T1000 (cell line): ENCODE results near the gene CXCR5.

Source experiments
- DNase-seq: peaks from one replicate; lab custom pipeline; 2025; ENCODE audit warnings: mixed read lengths; lab: John Stamatoyannopoulos, UW

CXCR5 gene

GRCh38 chr11:118898400-118899295 is 15.0 kb downstream of the CXCR5 start:
- no peak for DNase-seq

DNA sequence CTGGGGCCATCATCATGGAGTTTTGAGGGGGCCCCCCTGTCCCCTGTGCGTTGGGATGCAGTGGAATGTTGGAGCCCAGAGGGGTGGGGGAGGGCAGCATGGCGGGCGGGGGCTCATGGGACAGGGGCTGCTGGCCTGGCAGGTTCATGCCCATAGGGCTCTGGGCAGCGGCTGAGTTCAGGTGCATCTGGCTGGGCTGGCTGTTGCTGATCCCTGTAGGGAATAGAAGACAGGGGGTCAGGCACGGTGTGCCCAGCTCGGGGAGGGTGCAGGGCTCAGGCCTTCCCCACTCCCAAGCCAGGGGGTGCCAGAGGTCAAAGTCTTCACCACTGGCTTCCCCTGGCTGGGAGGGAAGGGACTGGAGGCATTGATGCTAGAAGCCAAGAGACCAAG is 15.6 kb downstream of the CXCR5 start:
- DNase-seq: no peak

GRCh38 chr11:118899706-118900360 is 16.1 kb downstream of the CXCR5 start:
- no peak for DNase-seq

DNA sequence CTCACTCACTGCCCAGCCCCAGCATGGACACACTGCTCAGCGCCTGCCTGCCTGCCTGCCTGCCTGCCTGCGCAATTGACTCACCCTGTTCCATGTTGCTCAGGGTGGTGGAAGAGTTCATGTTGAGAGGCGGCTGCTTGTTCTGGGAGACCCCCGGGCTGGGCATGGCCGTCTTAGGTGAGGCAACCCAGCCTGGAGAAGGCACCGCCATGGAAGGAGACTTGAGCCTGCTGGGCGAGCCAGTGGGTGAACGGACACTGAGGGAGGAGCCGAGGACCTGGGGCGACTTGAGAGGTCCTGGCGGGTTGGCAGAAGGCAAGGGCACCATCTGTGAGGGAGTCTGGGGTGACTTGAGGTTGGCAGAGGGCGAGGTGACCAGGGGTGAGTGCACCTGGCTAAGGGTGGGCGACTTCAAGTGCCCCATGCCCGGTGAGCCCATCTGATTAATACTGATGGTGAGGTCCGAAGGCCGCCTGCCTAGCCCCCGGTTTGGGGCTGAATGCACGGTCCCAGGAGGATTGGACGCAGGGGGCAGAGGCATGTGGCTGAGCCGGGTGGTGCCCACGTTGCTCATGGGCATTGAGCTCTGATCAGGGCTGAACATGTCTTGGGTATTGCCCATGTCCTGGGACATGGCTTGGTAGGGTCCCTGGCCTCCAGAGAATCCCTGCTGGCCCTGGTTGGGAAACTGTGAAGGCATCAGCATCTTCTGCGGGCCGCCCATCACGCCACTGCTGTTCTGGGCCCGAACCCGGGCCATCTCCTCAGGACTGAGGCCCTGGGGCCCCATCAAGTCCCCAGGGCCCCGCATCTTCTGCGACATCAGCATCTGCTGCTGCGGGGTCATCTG is 17.1 kb downstream of the CXCR5 start:
- no peak for DNase-seq

- DNase-seq: no peak
Measured at GRCh38 chr11:118901494-118902335, 18.0 kb downstream of the CXCR5 start.

GRCh38 chr11:118902336-118903203 is 18.9 kb downstream of the CXCR5 start:
- DNase-seq: no peak

DNA sequence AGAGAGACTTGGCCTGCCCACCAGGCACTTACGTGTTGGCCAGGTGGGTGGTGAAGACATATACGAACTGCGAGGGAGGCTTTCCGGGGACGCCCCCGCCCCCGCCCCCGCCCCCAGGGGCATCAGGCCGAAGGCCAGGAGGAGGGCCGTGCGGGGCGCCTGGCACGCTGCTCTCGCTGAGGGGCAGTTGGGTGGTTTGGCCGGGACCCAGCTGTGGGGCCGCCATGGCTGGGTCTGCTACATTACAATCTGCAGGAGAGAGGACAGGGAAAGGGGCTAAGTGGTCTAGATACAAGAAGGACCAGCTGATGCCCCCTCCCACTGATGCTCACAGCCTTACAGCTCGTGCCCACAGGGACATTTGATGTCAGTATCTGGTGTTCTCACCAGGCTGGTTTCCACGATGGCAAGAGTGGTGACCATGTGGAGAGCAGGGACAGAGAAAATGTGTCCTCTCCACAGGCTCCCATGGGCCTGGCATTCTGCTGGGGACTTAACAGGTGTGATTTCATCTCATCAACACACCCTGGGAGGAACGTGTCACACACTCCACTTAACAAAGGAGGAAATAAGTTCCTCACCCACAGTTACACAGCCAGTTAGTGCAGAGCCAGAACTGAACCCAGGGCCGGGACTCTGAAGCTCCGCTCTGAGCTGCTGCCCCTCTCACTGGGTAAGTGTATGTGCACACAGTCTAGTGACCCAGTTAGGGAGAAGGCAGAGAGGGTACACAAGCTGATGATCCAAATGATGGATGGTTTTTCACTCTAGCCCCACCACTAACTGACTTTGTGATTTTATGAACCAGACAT is 19.7 kb downstream of the CXCR5 start:
- no peak for DNase-seq

DNA sequence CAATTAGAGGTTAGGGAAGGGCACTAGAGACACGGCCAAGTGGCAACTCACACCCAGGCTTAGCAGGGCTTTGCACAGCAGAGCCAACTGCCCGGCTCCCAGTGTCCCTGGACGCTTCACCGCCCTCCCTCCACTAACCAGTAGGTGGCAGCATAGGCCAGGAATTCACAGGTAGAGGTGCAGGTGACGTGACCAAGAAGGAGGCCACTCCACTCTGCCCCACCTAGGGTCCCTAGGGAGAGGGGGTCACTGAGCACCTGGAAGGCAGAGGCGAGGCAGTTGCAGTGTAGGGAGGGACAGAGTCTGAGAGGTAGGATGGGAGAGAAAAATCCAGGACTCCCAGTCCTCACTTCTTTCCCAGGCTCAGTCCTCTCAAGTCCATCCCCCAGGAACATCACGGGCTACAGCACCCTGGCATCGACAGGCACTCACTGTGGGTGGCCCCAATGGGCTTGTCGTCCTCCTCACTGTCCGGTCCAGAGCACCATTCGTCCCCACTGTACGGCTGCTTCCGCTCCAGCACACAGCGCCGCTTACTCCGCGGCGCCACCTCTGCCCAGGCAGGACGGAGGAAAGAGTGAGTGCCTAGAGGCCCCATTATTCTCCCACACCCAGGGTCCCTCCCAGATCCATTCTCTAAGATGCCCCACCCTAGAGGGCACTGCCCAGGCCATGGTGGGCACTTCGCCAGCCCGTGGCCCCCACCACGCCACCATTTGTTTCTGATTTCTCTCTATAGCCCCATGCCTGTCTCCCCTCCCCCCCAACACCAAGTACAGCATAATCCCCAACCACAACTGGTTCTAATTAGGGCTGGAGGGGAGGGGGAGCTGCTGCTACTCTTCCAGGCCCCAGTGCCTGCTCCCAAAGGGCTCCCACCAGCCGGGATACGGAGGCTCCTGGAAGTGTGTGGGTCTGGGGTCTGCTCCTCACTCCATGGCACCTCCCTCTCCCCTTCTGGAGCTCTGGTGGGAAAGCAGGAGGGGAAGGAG is 23.7 kb downstream of the CXCR5 start:
- DNase-seq: peak; percentile 43

DNA sequence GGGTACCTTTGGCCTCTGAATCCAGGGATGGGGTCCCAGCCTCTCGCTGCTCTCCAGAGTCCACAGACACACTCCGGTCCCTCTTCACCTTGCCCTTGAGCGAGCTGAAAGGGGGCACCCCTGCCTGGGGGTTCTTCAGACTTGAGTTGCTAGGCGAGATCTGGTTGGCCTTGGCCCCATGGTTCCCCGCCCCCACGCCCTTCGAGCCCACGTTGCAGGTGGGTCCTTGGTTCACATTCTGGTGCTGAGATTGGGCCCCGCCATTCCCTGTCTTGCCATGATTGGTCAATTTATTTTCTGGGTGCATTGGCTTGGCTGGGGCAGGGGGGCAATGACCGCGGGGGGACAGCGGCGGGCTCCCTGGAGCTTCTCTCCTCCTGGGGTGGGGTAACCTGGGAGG is 24.6 kb downstream of the CXCR5 start:
- DNase-seq: no peak

DNA sequence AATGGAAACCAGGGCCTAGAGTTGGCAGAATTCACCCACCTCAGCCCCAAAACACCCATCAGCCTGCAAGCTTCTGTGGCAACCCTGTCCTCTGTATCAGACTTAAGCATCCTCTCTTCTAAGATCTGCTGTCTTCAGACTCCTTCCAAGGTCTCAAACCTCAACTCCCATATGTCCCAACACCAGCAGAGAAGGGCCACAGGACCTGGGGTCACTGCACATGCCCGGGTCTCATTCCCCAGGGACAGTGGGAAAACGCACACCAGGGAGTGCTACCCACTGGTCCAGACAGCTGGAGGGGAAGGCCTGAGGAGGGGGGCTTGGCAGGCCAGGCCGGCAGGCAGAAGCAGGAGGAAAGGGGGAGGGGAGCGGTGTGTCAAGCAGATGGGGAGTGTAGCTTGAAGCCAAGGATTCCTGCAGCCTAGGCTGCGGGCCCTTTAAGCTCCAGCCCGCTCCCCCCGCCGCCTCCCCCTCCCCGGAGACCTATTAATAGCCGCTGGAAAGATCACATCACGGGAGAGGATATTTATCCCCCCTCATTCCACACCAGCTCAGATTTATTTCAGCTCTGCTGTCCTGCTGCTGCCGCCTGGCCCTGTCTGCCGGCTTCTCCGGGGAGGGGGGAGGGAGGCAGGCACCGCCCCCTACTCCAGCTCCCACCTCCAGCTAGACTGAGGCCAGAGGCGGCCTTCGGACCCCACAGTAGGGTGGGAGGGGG is 25.4 kb downstream of the CXCR5 start:
- peak; percentile 39 for DNase-seq

- DNase-seq: no peak
Measured at GRCh38 chr11:118909619-118910308, 26.1 kb downstream of the CXCR5 start.

DNA sequence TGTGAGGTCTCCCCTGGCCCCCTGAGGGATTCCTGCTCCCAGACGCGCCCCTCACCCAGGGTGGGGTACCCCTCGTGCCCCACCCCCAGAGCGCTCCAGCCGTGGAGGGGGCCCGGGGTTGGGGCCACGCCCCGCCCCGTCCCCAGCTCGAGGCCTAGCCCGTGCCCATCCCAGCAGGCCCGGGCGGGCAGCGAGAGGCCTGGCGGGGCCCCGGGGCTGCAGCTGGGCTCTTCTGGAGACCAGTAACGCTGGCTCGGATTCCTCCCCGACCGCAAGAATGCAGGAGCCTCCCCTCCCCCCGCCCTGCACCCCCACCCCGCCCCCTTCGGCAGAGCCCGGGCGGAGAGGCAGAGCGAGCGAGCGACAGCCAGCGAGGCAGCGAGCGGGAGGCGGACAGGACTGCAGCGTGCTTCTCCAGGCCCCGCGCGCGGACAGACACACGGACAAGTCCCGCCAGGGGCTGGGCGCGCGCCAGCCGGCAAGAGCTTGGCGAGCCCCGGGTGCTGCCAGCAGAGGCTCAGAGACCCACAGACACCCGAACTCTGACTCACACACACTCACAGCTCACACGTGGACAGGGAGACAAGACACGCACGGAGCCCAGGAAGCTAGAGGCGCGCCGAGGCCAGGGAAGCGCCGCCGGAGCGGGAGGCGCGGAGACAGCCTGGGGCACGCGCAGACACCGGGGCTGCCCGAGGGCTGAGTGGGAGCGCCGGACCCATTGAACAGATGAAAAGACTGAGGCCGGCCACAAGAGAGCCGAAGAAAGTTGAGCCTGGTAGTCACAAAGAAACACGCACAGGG is 26.8 kb downstream of the CXCR5 start:
- DNase-seq: peak; percentile 76

GRCh38 chr11:118911113-118911879 is 27.6 kb downstream of the CXCR5 start:
- no peak for DNase-seq

DNA sequence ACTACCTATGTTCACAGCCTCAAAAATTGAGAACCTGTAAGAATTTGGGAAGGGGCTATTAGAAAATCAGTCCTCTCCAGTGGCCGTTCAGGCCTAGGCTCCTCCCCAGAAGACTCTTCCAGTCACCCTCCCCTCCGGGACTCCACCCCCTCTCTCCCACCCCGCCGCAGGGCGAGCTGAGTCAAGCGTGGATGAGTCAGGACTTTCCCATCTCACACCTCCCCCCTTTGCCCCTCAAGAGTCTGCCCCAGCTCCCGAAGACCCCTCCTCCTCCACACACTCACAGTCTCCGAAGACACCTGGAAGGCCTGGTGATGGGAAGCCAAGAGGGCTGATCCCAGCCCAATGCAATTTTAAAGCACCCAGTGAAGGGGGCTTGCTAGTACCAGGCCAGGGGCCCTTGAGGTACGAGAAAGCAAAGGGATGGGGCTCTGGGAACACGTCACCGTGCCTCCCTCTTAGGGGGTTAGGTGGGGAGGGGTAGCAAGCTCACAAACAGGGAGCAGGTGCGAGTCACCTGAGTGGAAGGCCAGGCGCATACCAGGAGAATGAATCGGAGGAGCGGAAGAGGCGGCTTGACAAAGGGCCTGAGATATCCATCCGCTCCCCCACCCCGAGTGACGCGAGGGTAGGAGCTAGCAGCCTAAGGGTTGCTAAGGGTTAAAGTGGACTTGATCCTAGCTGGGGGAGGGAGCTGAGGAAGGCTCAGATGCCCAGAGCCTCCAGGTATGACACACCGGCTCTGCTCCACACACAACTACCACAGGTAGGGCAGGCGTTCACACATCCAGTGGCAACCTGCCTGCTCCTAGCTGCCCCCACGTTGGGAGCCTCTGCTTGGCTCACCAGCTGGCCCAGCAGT is 28.4 kb downstream of the CXCR5 start:
- peak; percentile 68 for DNase-seq
